Neural progenitor cell (in vitro differentiated cells): ENCODE results near the gene SELENOO. TPM values are rescaled to one million over a fixed set of nuclear protein-coding genes. Genes with fewer than 3 reads are reported as not detected.

ENCODE experiments used
- DNase-seq: peaks from one replicate; pipeline ENCODE4 v3.0.0-alpha.2; 2016; ENCODE audit warnings: low spot score
- H2AFZ ChIP-seq: fragments of 200-600 bp; sonication (generic); replicated peaks from 2 replicates; pipeline ENCODE4 v1.6.1; 2016; ENCODE audit warnings: antibody characterized with exemption
- H3F3A ChIP-seq: fragments of 200-600 bp; sonication (generic); 2 replicates; pipeline ENCODE4 v1.6.1; 2016; ENCODE audit warnings: antibody characterized with exemption, low read depth
- H3K27ac ChIP-seq: fragments of 200-600 bp; sonication (generic); 2 replicates; pipeline ENCODE4 v1.5.1; 2016; ENCODE audit warnings: mild to moderate bottlenecking
- H3K27me3 ChIP-seq: fragments of 200-600 bp; sonication (generic); 2 replicates; pipeline ENCODE4 v1.6.1; 2016; ENCODE audit warnings: mild to moderate bottlenecking, moderate library complexity
- H3K36me3 ChIP-seq: fragments of 200-600 bp; sonication (generic); 2 replicates; pipeline ENCODE4 v1.5.1; 2016
- H3K4me1 ChIP-seq: fragments of 200-600 bp; sonication (generic); 2 replicates; pipeline ENCODE4 v1.6.1; 2016; ENCODE audit warnings: mixed run types
- H3K4me2 ChIP-seq: fragments of 200-600 bp; sonication (generic); 2 replicates; pipeline ENCODE4 v1.6.1; 2016
- H3K4me3 ChIP-seq: fragments of 200-600 bp; sonication (generic); 2 replicates; pipeline ENCODE4 v1.5.1; 2016
- H3K79me2 ChIP-seq: fragments of 200-600 bp; sonication (generic); 2 replicates; pipeline ENCODE4 v1.6.1; 2016; ENCODE audit warnings: low read depth
- H3K9ac ChIP-seq: fragments of 200-600 bp; sonication (generic); 2 replicates; pipeline ENCODE4 v1.6.1; 2016
- H3K9me3 ChIP-seq: fragments of 200-600 bp; sonication (generic); 2 replicates; pipeline ENCODE4 v1.5.1; 2016; ENCODE audit warnings: low read depth
- H4K20me1 ChIP-seq: fragments of 200-600 bp; sonication (generic); 2 replicates; pipeline ENCODE4 v1.6.1; 2016; ENCODE audit warnings: low read depth
- H3K27ac Mint-ChIP-seq: 3 replicates; pipeline ENCODE4 v1.8.0; 2021; ENCODE audit warnings: mixed read lengths
- H3K27me3 Mint-ChIP-seq: 2 replicates; pipeline ENCODE4 v1.8.0; 2022; ENCODE audit warnings: low read depth, mild to moderate bottlenecking, inconsistent platforms, moderate library complexity, mixed read lengths; ENCODE audit not compliant: insufficient read depth
- H3K36me3 Mint-ChIP-seq: 3 replicates; pipeline ENCODE4 v1.8.0; 2021; ENCODE audit warnings: mixed read lengths
- H3K4me1 Mint-ChIP-seq: 3 replicates; pipeline ENCODE4 v1.8.0; 2021; ENCODE audit warnings: mixed read lengths
- H3K4me3 Mint-ChIP-seq: 3 replicates; pipeline ENCODE4 v1.8.0; 2021; ENCODE audit warnings: mild to moderate bottlenecking, moderate library complexity, mixed read lengths
- H3K9me3 Mint-ChIP-seq: 3 replicates; pipeline ENCODE4 v1.8.0; 2020; ENCODE audit warnings: mixed read lengths
- EZH2 ChIP-seq: fragments of 200-600 bp; sonication (generic); IDR thresholded peaks from 2 replicates; pipeline ENCODE4 v1.6.1; 2017; ENCODE audit warnings: antibody characterized with exemption, mild to moderate bottlenecking, moderate library complexity
- EZH2phosphoT487 ChIP-seq: fragments of 200-600 bp; sonication (generic); IDR thresholded peaks from 2 replicates; pipeline ENCODE4 v1.6.1; 2017; ENCODE audit warnings: antibody characterized with exemption
- total RNA-seq: library from RNA; depleted of rRNA; stranded (reverse); fragments of >200 nt; gene quantifications from 2 replicates; pipeline ENCODE4 v1.2.3, GENCODE V29; 2015; ENCODE audit warnings: low replicate concordance
- TF ChIP-seq, protein P1 (sequence below): fragments of 200-600 bp; sonication (generic); IDR thresholded peaks from 2 replicates; pipeline ENCODE4 v1.5.1; 2017; ENCODE audit warnings: antibody characterized with exemption, mild to moderate bottlenecking

SELENOO gene
- total RNA-seq, 1 donor from 2014 or later = 7.6 TPM

DNA sequence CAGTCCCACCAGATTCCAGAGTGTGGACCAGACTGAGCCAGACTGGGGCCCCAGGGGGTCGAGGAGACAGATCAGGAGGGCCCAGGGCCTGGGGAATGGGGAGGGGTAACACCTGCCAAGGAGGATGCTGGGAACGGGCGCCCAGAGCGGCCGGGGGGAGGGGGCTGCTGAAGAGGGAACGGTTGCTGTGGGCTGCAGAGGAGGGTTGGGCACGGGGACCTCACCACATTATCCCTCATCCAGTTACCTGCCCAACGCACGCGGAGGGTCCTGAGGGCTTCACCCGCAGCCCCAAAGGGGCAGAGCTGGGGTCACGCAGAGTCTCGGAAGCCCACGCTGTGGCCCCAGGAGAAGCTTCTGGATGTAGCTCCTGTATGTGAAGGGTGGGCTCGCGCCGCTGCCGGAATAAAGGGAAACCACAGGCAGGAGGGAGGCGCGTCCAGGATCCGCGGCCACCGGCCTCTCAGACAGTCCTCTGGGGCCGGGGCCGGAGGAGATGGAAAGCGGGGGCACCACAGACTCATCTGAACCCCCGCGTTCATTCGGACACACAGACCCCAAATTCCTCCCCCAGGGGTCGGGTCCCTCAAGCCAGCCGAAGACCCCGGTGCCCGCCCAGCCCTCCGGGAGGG, 866 bp upstream of the SELENOO start:
- no peak for TF ChIP-seq EZH2
- TF ChIP-seq, protein P1, sequence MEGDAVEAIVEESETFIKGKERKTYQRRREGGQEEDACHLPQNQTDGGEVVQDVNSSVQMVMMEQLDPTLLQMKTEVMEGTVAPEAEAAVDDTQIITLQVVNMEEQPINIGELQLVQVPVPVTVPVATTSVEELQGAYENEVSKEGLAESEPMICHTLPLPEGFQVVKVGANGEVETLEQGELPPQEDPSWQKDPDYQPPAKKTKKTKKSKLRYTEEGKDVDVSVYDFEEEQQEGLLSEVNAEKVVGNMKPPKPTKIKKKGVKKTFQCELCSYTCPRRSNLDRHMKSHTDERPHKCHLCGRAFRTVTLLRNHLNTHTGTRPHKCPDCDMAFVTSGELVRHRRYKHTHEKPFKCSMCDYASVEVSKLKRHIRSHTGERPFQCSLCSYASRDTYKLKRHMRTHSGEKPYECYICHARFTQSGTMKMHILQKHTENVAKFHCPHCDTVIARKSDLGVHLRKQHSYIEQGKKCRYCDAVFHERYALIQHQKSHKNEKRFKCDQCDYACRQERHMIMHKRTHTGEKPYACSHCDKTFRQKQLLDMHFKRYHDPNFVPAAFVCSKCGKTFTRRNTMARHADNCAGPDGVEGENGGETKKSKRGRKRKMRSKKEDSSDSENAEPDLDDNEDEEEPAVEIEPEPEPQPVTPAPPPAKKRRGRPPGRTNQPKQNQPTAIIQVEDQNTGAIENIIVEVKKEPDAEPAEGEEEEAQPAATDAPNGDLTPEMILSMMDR = no peak
- peaks cover 4% of the 10 kb centered on the region for H3K27me3 Mint-ChIP-seq
- H3K4me1 Mint-ChIP-seq = peaks cover 16% of the 10 kb centered on the region
- Histone ChIP-seq H3K9ac (peak overlapping the region; percentile 45), H3F3A (peaks cover 21% of the 10 kb centered on the region), H3K27me3 (peaks cover 7% of the 10 kb centered on the region), H3K36me3 (peaks cover 12% of the 10 kb centered on the region), H2AFZ (peak overlapping the region; percentile 74), H3K9me3 (no peaks in the 10 kb centered on the region), H3K4me3 (peak overlapping the region; percentile 84), H3K79me2 (peaks cover 27% of the 10 kb centered on the region), H4K20me1 (peaks cover 37% of the 10 kb centered on the region), H3K4me1 (peaks cover 10% of the 10 kb centered on the region), H3K27ac (no peak overlapping the region), H3K4me2 (peak overlapping the region; percentile 97)
- peaks cover 4% of the 10 kb centered on the region for H3K9me3 Mint-ChIP-seq
- peaks cover 22% of the 10 kb centered on the region for H3K36me3 Mint-ChIP-seq
- no peak overlapping the region for H3K27ac Mint-ChIP-seq
- H3K4me3 Mint-ChIP-seq = peak overlapping the region; percentile 82
- peak; percentile 61 for DNase-seq

DNA sequence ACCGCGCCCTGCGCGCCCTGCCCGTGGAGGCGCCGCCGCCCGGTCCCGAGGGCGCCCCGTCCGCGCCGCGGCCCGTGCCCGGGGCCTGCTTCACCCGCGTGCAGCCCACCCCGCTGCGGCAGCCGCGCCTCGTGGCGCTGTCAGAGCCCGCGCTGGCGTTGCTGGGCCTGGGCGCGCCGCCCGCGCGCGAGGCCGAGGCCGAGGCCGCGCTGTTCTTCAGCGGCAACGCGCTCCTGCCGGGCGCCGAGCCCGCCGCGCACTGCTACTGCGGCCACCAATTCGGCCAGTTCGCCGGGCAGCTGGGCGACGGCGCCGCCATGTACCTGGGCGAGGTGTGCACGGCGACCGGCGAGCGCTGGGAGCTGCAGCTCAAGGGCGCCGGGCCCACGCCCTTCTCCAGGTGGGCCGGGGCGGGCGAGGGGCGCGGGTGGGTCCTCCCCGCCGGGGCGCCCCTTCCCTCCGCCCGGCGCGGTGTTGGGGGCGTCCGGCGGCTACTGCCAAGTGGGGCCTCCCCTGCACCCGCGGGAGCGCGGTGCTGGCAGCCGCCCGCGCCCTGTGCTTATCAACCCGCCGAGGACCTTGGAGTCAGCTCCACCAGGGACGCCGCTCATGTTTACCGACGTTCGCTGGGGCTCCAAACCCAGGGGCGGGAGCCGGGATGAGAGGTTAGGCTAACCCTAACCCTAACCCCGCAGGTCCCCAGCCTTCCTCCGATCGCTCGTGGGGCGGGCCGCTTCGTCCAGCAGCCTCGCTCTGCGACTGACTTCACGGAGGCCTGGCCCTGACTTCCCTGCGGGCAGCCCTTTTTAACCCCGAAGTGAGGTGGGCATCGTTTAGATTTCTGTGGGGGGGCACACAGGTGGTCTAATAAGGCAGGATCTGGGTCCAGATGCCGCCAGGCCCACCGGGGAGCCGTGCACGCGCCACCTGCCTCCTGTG, 649 bp downstream of the SELENOO start:
- DNase-seq = peak; percentile 73
- peaks cover 27% of the 10 kb centered on the region for H3K79me2 ChIP-seq
- peaks cover 45% of the 10 kb centered on the region for H4K20me1 ChIP-seq
- Mint-ChIP-seq H3K4me1 (peaks cover 19% of the 10 kb centered on the region), H3K27me3 (peaks cover 4% of the 10 kb centered on the region), H3K27ac (peak overlapping the region; percentile 23), H3K4me3 (peak overlapping the region; percentile 91), H3K9me3 (peaks cover 4% of the 10 kb centered on the region), H3K36me3 (peaks cover 27% of the 10 kb centered on the region)
- H3K4me3 ChIP-seq = peak overlapping the region; percentile 84
- H3K36me3 ChIP-seq = peaks cover 12% of the 10 kb centered on the region
- TF ChIP-seq, protein P1 = no peak
- no peak for TF ChIP-seq EZH2phosphoT487
- H3K9ac ChIP-seq = peak overlapping the region; percentile 44
- peak overlapping the region; percentile 97 for H3K4me2 ChIP-seq
- H3F3A ChIP-seq = peaks cover 21% of the 10 kb centered on the region
- no peak overlapping the region for H2AFZ ChIP-seq
- peaks cover 7% of the 10 kb centered on the region for H3K27me3 ChIP-seq
- peaks cover 10% of the 10 kb centered on the region for H3K4me1 ChIP-seq
- H3K9me3 ChIP-seq = no peaks in the 10 kb centered on the region
- H3K27ac ChIP-seq = no peak overlapping the region

DNA sequence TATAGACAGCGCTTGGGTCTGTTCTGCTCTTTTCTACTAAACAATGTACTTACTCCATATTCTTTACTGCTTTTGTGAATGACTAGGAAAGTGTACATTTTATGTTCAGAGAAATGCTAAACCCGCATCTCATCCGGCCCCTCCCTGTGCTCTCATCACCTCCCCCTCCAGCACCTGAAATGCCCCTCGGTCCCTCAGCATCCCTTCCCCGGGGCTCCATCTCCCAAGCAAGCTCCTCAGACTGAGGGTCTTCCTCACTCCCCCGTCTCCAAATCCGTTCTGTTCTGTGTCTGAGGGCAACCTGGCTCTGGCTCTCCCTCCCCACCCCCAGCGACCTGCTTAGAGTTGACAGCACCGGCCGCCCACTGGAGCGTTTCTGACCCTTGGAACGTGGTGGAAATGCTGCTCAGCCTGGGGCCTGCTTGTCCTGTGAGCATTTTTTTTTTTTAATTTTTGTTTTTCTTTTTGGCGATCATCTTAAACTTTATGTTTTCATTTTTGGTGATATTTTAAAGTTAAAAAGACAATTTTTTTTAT, 1.4 kb downstream of the SELENOO start:
- no peak for TF ChIP-seq EZH2phosphoT487
- no peak for TF ChIP-seq EZH2
- TF ChIP-seq, protein P1 = no peak
- H2AFZ ChIP-seq = no peak overlapping the region
- H4K20me1 ChIP-seq = peaks cover 50% of the 10 kb centered on the region

More for the DNA sequence above, 1.4 kb downstream of the SELENOO start:
- no peaks in the 10 kb centered on the region for H3K9me3 ChIP-seq
- H3K27me3 ChIP-seq = peaks cover 7% of the 10 kb centered on the region
- H3K9ac ChIP-seq = peak overlapping the region; percentile 44
- peaks cover 12% of the 10 kb centered on the region for H3K36me3 ChIP-seq
- peaks cover 21% of the 10 kb centered on the region for H3F3A ChIP-seq
- peaks cover 20% of the 10 kb centered on the region for H3K4me1 Mint-ChIP-seq
- peaks cover 27% of the 10 kb centered on the region for H3K79me2 ChIP-seq
- peaks cover 4% of the 10 kb centered on the region for H3K27me3 Mint-ChIP-seq
- peak overlapping the region; percentile 84 for H3K4me3 ChIP-seq
- DNase-seq = no peak
- peak overlapping the region; percentile 23 for H3K27ac Mint-ChIP-seq
- H3K4me1 ChIP-seq = peaks cover 10% of the 10 kb centered on the region
- H3K4me2 ChIP-seq = peak overlapping the region; percentile 97
- H3K9me3 Mint-ChIP-seq = peaks cover 4% of the 10 kb centered on the region
- H3K4me3 Mint-ChIP-seq = peak overlapping the region; percentile 91
- no peak overlapping the region for H3K27ac ChIP-seq
- peaks cover 27% of the 10 kb centered on the region for H3K36me3 Mint-ChIP-seq
